Measurements from ENCODE around the gene NFKB2. TPM values are rescaled to one million over a fixed set of nuclear protein-coding genes. Genes with fewer than 3 reads are reported as not detected.

NFKB2 gene
- total and polyA plus RNA-seq, 2 of the 8 experiments (the other 6 are each of a cell fraction or from before 2014, with no cell fraction given) = 20.4 to 31.4 TPM

- Histone ChIP-seq H3K9ac (replicated peaks in 1 of 4; ENCODE audit: extremely low read depth in 1 of 4, low read depth in 3 of 4, low read length in 3 of 4) (no peak overlapping the region), H3K79me2 (ENCODE audit: control insufficient read depth in 1 of 2, insufficient read depth in 2 of 2, low read length in 2 of 2) (no peaks in the 10 kb centered on the region), H2BK20ac (ENCODE audit: low read length) (no peak overlapping the region), H3K4ac (replicated peaks; ENCODE audit: insufficient read length, low read depth, low read length) (no peak overlapping the region), H4K5ac (ENCODE audit: insufficient read length, low read depth, low read length) (no peak overlapping the region), H2AK5ac (ENCODE audit: low read depth, low read length) (no peak overlapping the region), H4K8ac (ENCODE audit: extremely low read depth, insufficient read depth, low read length) (no peak overlapping the region), H3K4me3 (ENCODE audit: extremely low read depth in 1 of 4, insufficient read depth in 2 of 4, low read depth in 3 of 4, low read length in 4 of 4) (no peak overlapping the region), H3K27ac (ENCODE audit: low read depth, low read length) (no peak overlapping the region), H4K20me1 (replicated peaks in 1 of 2; ENCODE audit: control insufficient read depth in 1 of 2, insufficient read depth in 2 of 2, low read length in 2 of 2) (peaks cover 0 to 2% of the 10 kb centered on the region in 2 experiments), H2BK5ac (ENCODE audit: low read depth, low read length) (no peak overlapping the region), H3K56ac (replicated peaks; ENCODE audit: insufficient read length, low read depth, low read length) (no peak overlapping the region), H2BK15ac (ENCODE audit: low read length) (no peak overlapping the region), H3K36me3 (ENCODE audit: control insufficient read depth in 2 of 4, insufficient read depth in 4 of 4, low read length in 3 of 4) (no peaks in the 10 kb centered on the region), H3K27me3 (replicated peaks in 1 of 4; ENCODE audit: control insufficient read depth in 3 of 4, extremely low read depth in 1 of 4, insufficient read depth in 3 of 4, low read length in 3 of 4) (peaks cover 0 to 8% (median 8%) of the 10 kb centered on the region in 4 experiments; a peak in 4 of 7 replicates), H3K9me3 (ENCODE audit: insufficient read depth in 2 of 2, low read depth in 1 of 2, low read length in 1 of 2) (no peaks in the 10 kb centered on the region), H3K4me2 (ENCODE audit: insufficient read depth in 1 of 2, low read depth in 2 of 2, low read length in 2 of 2) (no peak overlapping the region), H3K79me1 (ENCODE audit: low read depth, low read length) (no peaks in the 10 kb centered on the region), H3K14ac (ENCODE audit: insufficient read length) (no peak overlapping the region), H2BK12ac (ENCODE audit: low read depth, low read length) (no peak overlapping the region), H3K4me1 (replicated peaks in 1 of 4; ENCODE audit: control insufficient read depth in 3 of 4, insufficient read depth in 4 of 4, low read length in 3 of 4) (peaks cover 5 to 19% (median 9%) of the 10 kb centered on the region in 4 experiments), H2AFZ (ENCODE audit: low read length) (no peak overlapping the region), H4K91ac (replicated peaks; ENCODE audit: insufficient read length, low read length) (no peak overlapping the region), H3K18ac (ENCODE audit: extremely low read depth, low read length) (no peak overlapping the region), H3K23ac (ENCODE audit: insufficient read length) (no peak overlapping the region), H2BK120ac (replicated peaks; ENCODE audit: low read depth, low read length) (no peak overlapping the region), H3K23me2 (ENCODE audit: low read depth, low read length) (peaks cover 27% of the 10 kb centered on the region)
- DNase-seq (ENCODE audit: low read depth in 1 of 2, low spot score in 2 of 2) (no peak), FAIRE-seq (no peak)
- ChIA-PET POLR2A (ENCODE audit: partially characterized antibody) (interaction anchor here (1.7 kb wide), 1 partner anchor 34 kb away, joined by 4 read pairs; no protein-coding TSS in a partner anchor), CTCF (ENCODE audit: partially characterized antibody) (interaction anchor here (10.1 kb wide), 1 partner anchor 17 kb away, joined by 205 read pairs; the partner anchor contains the start of gene NFKB2)
- 91% methylated on average over 5 of the region's 20 CpGs; no CpG with 5 or more reads in 1 of the 2 experiments for WGBS, 2 experiments (ENCODE audit: extremely low coverage in 1 of 2, insufficient coverage in 1 of 2, insufficient read length in 1 of 2, insufficient replicate concordance in 2 of 2, low coverage in 1 of 2, low lambda C conversion rate in 2 of 2, missing lambda C conversion rate in 1 of 2)
- TF ChIP-seq TBP (IDR thresholded peaks at IDR 0.05; ENCODE audit: low read depth, low read length) (no peak), HDAC6 (IDR thresholded peaks at IDR 0.05; ENCODE audit: low read depth, low read length) (no peak), ATF3 (IDR thresholded peaks at IDR 0.05; ENCODE audit: insufficient read depth, low read depth, low read length) (no peak), CREB1 (IDR thresholded peaks at IDR 0.05) (no peak), SP1 (IDR thresholded peaks at IDR 0.05; ENCODE audit: low read depth, low read length) (no peak), USF2 (IDR thresholded peaks at IDR 0.05; ENCODE audit: low read length) (no peak), TCF12 (IDR thresholded peaks at IDR 0.05; ENCODE audit: low read depth, low read length) (no peak), SP4 (IDR thresholded peaks at IDR 0.05; ENCODE audit: low read length) (no peak), CHD1 (IDR thresholded peaks at IDR 0.05; ENCODE audit: low read depth, low read length) (no peak), JUND (IDR thresholded peaks at IDR 0.05; ENCODE audit: low read length) (no peak), RFX5 (IDR thresholded peaks at IDR 0.05; ENCODE audit: borderline replicate concordance, low read depth, low read length) (no peak)
Measured at GRCh38 chr10:102416695-102417094, 21.2 kb downstream of the NFKB2 start.
